Mucosa of descending colon (tissue), 3 donors: Measurements from ENCODE around the gene PEG3. TPM values are rescaled to one million over a fixed set of nuclear protein-coding genes. Genes with fewer than 3 reads are reported as not detected.

Source experiments
- ATAC-seq: fragments of 200-7000 bp; cut with Tn5 transposase; one replicate; pipeline ENCODE4 v1.9.1; 2020; ENCODE audit warnings: mild to moderate bottlenecking, moderate library complexity
- DNase-seq, 3 donors: peaks; one replicate each; pipeline ENCODE4 v3.0.0-alpha.2; 2020
- H3K36me3 ChIP-seq: fragments of 200-600 bp; one replicate; pipeline ENCODE4 v1.8.0; 2021; ENCODE audit warnings: low read depth, mild to moderate bottlenecking
- H3K4me1 ChIP-seq: fragments of 200-600 bp; one replicate; pipeline ENCODE4 v1.8.0; 2021; ENCODE audit warnings: low read depth, mild to moderate bottlenecking
- H3K4me3 ChIP-seq: fragments of 200-600 bp; one replicate; pipeline ENCODE4 v1.8.0; 2021; ENCODE audit warnings: mild to moderate bottlenecking
- H3K9me3 ChIP-seq: fragments of 200-600 bp; one replicate; pipeline ENCODE4 v1.8.0; 2021; ENCODE audit warnings: mild to moderate bottlenecking
- CTCF ChIP-seq: fragments of 200-600 bp; IDR thresholded peaks from one replicate; pipeline ENCODE4 v1.8.0; 2022; ENCODE audit warnings: antibody characterized with exemption, mild to moderate bottlenecking
- intact Hi-C, 2 donors: fragments of 100-400 bp; cut with DNase I in 1 of 2; cut with micrococcal nuclease in 1 of 2; formaldehyde crosslinking; loops; one replicate each; pipeline versions ENCODE4 v1.11.0 to v1.11.1; 2022; cut with DNase I, micrococcal nuclease
- total RNA-seq, 3 donors: library from RNA; stranded (reverse); fragmentation: NEBNext Ultra II Directional in 2 of 3; extraction: Animal tissue kit (Norgen Biotek cat#: 25700) in 2 of 3; gene quantifications; one replicate each; pipeline versions ENCODE4 v1.2.1 to v1.2.4, GENCODE V29; 2021 to 2023
- donor health status: DM: no; HTN: no; CAD: no; lungs with moderate emphysema.
- donor health status: DM: no; HTN: no; CAD: no.
- donor health status: DM: no; HTN: yes; CAD: no.

The PEG3 gene
- total RNA-seq, 3 donors from 2014 or later, result 2.3 to 27.2 (median 2.5) TPM

- Histone ChIP-seq H3K4me3 (no peak overlapping the region), H3K4me1 (no peaks in the 10 kb centered on the region), H3K36me3 (no peaks in the 10 kb centered on the region), H3K9me3 (peaks cover 85% of the 10 kb centered on the region)
- ATAC-seq (peak; percentile 16), DNase-seq (peak; percentile 11 to 63 (median 34))
- TF ChIP-seq CTCF, result no peak
- intact Hi-C loops, result no loop called here
Observed at GRCh38 chr19:56837492-56838023, 3.0 kb downstream of the PEG3 start.

DNA sequence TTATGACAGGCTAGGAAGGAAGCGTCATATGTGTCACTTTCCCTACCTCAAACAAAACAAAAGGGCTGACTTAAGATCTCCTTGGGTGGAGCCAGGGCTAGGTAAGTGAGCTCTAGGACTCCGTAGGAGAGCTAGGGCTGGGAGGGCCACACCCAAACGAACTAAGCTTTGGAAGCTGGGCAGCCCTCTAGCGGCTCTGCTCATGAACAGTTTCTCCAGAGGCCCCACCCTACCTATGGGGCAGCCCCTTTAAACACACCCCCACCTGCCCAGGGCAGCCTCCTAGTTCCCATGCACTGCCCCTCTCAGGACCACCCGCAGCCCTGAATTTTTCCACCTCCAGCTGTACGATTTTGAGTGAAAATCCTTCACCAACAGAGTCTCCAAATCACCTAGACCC is 3.5 kb downstream of the PEG3 start:
- no peak overlapping the region for H3K4me3 ChIP-seq
- no peak for DNase-seq
- H3K9me3 ChIP-seq, result peaks cover 82% of the 10 kb centered on the region

GRCh38 chr19:56836059-56836458 is 4.5 kb downstream of the PEG3 start:
- no peak for DNase-seq
- ATAC-seq, result no peak

More for the DNA sequence above, 3.5 kb downstream of the PEG3 start:
- no peak for TF ChIP-seq CTCF
- Histone ChIP-seq H3K4me1 (no peaks in the 10 kb centered on the region), H3K36me3 (no peaks in the 10 kb centered on the region)
- intact Hi-C loops, result no loop called here
- no peak for ATAC-seq

GRCh38 chr19:56835401-56835800 is 5.1 kb downstream of the PEG3 start:
- DNase-seq (no peak), ATAC-seq (no peak)
- no peaks in the 10 kb centered on the region for H3K36me3 ChIP-seq
- peaks cover 75% of the 10 kb centered on the region for H3K9me3 ChIP-seq
- H3K4me3 ChIP-seq, result no peak overlapping the region
- H3K4me1 ChIP-seq, result no peaks in the 10 kb centered on the region
- intact Hi-C loops, result no loop called here
- no peak for TF ChIP-seq CTCF

More at GRCh38 chr19:56836059-56836458, 4.5 kb downstream of the PEG3 start:
- no peaks in the 10 kb centered on the region for H3K4me1 ChIP-seq
- peaks cover 75% of the 10 kb centered on the region for H3K9me3 ChIP-seq
- H3K4me3 ChIP-seq, result no peak overlapping the region
- H3K36me3 ChIP-seq, result no peaks in the 10 kb centered on the region
- TF ChIP-seq CTCF, result no peak
- intact Hi-C loops, result no loop called here

GRCh38 chr19:56834564-56835375 is 5.8 kb downstream of the PEG3 start:
- no peaks in the 10 kb centered on the region for H3K36me3 ChIP-seq
- DNase-seq, result no peak
- ATAC-seq, result no peak
- no peak overlapping the region for H3K4me3 ChIP-seq
- intact Hi-C loops, result no loop called here
- peaks cover 70% of the 10 kb centered on the region for H3K9me3 ChIP-seq
- no peaks in the 10 kb centered on the region for H3K4me1 ChIP-seq
- TF ChIP-seq CTCF, result no peak
